ENCODE measurements around the gene HIVEP2. TPM values are rescaled to one million over a fixed set of nuclear protein-coding genes. Genes with fewer than 3 reads are reported as not detected.
"Not testable (repeated sequence)": the region's sequence is repeated elsewhere in the genome, so short reads cannot be mapped to it uniquely, and the experiment has no call there.

The HIVEP2 gene
- total RNA-seq (2014; rRNA removed; shearing (Covaris generic)): 8.2 and 11.6 TPM in 2 replicates

DNA sequence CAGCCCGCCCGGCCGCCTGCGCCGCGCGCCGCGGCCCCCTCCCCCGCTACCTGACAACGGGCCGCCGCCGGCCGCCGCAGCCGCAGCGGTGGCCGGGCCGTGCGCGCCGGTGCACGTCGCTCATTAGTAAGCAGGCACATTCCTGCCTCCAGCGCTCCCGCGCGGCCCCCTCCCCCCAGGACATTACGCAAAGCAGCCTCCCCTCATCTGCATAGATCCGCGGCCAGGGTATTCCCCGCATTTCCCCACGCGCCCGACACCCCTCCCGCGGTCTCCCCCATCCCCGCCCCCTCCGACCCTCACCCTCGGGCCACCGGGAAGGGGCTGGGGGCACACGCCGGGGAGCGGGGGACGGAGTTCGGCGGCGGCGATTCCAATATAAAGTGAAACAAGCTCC, at the start of gene HIVEP2:
HIVEP2 (minus strand) TSS at position 128 of the 397 bp plus-strand sequence. CDS start 170,438 bp downstream, outside the sequence.
- Histone ChIP-seq H3K9me3 (replicated peaks) (no peaks in the 10 kb centered on the region), H3K36me3 (no peaks in the 10 kb centered on the region), H3K27ac (peak within 1 kb of the TSS; percentile 68), H3K4me3 (peak within 1 kb of the TSS; percentile 96), H3K27me3 (no peaks in the 10 kb centered on the region), H3K4me1 (peaks cover 11% of the 10 kb centered on the region; the same call in 1 of the 2 replicates)
- DNase-seq: peak; percentile 65 to 67

- Histone ChIP-seq H3K9me3 (replicated peaks) (0 out of 2 replicates have a peak, but pooled peaks cover 2% of the 10 kb centered on the region), H3K4me3 (no peak overlapping the region), H3K27me3 (no peaks in the 10 kb centered on the region), H3K27ac (no peak overlapping the region), H3K4me1 (no peaks in the 10 kb centered on the region), H3K36me3 (no peaks in the 10 kb centered on the region)
- DNase-seq: no peak
Measured at GRCh38 chr6:142993977-142994376, 49.0 kb upstream of the HIVEP2 start.

DNA sequence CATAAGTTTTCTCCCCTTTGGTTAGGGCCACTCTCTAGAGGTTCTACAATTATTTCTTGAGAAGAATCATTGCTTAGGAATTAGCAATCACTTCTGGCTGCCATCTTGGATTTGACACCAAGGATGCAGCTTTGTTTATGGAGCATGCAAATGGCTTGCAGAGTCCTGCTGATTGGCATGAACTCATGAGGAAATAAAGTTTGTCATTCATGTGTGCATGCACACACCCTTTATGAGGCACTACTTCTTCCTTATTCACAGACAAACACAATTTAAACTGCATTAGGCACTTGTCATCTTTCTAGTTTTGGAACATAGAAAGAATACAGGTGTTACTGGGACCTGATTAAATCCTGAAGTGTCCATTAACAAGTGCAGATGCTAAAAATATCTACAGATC, 42.5 kb upstream of the HIVEP2 start:
- no peak overlapping the region for H3K27ac ChIP-seq
- no peaks in the 10 kb centered on the region for H3K36me3 ChIP-seq
- H3K27me3 ChIP-seq: no peaks in the 10 kb centered on the region
- H3K4me3 ChIP-seq: no peak overlapping the region
- no peaks in the 10 kb centered on the region for H3K4me1 ChIP-seq
- no peak for DNase-seq
- H3K9me3 ChIP-seq (replicated peaks): no peaks in the 10 kb centered on the region

GRCh38 chr6:142985281-142985680, 40.3 kb upstream of the HIVEP2 start:
- no peaks in the 10 kb centered on the region for H3K9me3 ChIP-seq (replicated peaks)
- H3K4me3 ChIP-seq: no peak overlapping the region
- H3K27ac ChIP-seq: no peak overlapping the region
- H3K27me3 ChIP-seq: no peaks in the 10 kb centered on the region
- no peak for DNase-seq
- no peaks in the 10 kb centered on the region for H3K4me1 ChIP-seq
- H3K36me3 ChIP-seq: no peaks in the 10 kb centered on the region

DNA sequence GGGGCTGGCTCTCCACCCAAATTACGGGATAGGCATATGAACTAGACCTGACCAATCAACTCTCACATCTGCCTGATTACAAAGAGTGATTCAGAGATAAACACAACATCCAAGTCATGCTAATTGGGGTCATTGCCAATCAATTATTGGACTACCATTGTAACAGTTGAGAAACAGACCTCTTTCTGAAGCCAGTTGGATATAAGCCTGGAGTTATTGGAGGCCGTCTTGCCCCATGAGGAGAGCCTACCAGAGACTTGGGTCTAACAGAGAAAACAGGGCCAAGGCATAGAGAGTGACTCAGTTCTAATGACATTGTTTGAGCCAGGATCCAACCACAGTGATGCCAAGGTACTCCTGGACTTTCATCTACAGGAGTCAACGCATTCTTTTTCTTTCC, 39.4 kb upstream of the HIVEP2 start:
- Histone ChIP-seq H3K4me3 (no peak overlapping the region), H3K36me3 (no peaks in the 10 kb centered on the region), H3K27ac (no peak overlapping the region), H3K4me1 (no peaks in the 10 kb centered on the region), H3K9me3 (replicated peaks) (no peaks in the 10 kb centered on the region), H3K27me3 (no peaks in the 10 kb centered on the region)
- DNase-seq: no peak

DNA sequence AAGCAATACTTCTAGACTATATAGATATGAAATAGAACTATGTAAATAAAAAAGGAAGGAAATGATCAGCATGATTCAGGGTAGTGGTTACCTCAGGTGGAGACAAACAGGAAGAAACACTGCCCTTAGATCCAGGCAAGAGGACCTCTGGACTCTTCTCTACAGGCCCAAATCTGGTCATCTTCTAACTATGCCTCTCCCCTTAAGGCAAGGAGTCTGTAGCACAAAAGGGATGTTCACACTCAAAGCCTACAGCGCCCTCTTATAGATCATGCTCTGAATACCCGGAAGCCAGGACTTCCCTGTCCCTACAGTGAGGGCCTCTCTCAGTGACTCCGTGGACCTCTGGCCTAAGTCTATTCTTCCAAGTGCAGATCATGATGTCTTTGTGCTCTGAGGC, 30.4 kb upstream of the HIVEP2 start:
- DNase-seq: no peak
- H3K27me3 ChIP-seq: no peaks in the 10 kb centered on the region
- no peaks in the 10 kb centered on the region for H3K4me1 ChIP-seq
- no peak overlapping the region for H3K27ac ChIP-seq
- no peaks in the 10 kb centered on the region for H3K36me3 ChIP-seq
- no peak overlapping the region for H3K4me3 ChIP-seq
- no peaks in the 10 kb centered on the region for H3K9me3 ChIP-seq (replicated peaks)

- not testable (repeated sequence) for H3K27me3 ChIP-seq; H3K4me3 ChIP-seq; H3K4me1 ChIP-seq; H3K9me3 ChIP-seq (replicated peaks); DNase-seq; H3K27ac ChIP-seq; H3K36me3 ChIP-seq
Measured at GRCh38 chr6:142970941-142971340, 26.0 kb upstream of the HIVEP2 start.

- H3K27me3 ChIP-seq: no peaks in the 10 kb centered on the region
- DNase-seq: no peak
- H3K27ac ChIP-seq: no peak overlapping the region
- H3K4me1 ChIP-seq: no peaks in the 10 kb centered on the region
- H3K9me3 ChIP-seq (replicated peaks): no peaks in the 10 kb centered on the region
- no peaks in the 10 kb centered on the region for H3K36me3 ChIP-seq
- no peak overlapping the region for H3K4me3 ChIP-seq
Measured at GRCh38 chr6:142968601-142969000, 23.6 kb upstream of the HIVEP2 start.

DNA sequence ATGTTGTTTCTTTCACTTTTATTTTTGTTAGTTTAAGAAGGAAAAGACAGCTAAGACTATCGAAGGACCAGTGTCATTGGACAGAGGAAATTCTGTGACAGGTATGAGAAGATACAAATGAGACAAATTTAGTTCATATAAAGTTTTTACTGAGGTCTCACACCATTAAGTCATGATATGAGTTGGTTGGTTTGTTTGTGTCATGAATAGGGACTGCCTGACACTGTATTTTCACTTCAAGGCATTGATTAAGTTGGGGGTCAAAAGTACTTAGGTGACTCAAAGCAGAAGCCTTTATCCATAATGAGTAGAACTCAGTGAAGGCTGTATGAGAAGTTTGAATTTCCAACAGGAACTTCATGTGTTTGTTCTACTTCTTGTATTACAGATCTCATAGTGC, 21.3 kb upstream of the HIVEP2 start:
- H3K36me3 ChIP-seq: no peaks in the 10 kb centered on the region
- H3K4me3 ChIP-seq: no peak overlapping the region
- no peaks in the 10 kb centered on the region for H3K27me3 ChIP-seq
- no peak overlapping the region for H3K27ac ChIP-seq
- no peaks in the 10 kb centered on the region for H3K9me3 ChIP-seq (replicated peaks)
- no peaks in the 10 kb centered on the region for H3K4me1 ChIP-seq
- no peak for DNase-seq

- no peaks in the 10 kb centered on the region for H3K4me1 ChIP-seq
- no peaks in the 10 kb centered on the region for H3K36me3 ChIP-seq
- H3K9me3 ChIP-seq (replicated peaks): no peaks in the 10 kb centered on the region
- no peak for DNase-seq
- no peak overlapping the region for H3K4me3 ChIP-seq
- no peaks in the 10 kb centered on the region for H3K27me3 ChIP-seq
- H3K27ac ChIP-seq: no peak overlapping the region
Measured at GRCh38 chr6:142965164-142965563, 20.2 kb upstream of the HIVEP2 start.

DNA sequence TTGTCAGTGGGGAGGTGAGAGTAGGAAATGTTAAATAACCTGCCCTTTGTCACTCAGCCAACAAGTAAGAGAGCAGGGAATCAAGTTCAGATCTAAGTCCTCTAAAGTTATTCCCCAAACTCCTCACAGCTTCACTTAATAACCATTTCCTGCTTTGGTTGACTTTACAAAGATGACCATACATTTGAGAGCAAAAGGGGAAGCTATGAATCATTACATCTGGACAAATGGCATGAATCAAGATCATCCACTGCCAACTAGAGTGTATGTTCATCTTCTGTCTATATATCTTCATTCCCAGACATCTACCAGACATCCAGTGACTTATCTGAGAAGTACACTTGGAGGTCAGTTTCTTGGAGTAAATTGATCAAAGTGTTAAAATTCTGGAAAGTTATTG, 15.1 kb upstream of the HIVEP2 start:
- Histone ChIP-seq H3K9me3 (replicated peaks) (no peaks in the 10 kb centered on the region), H3K4me3 (no peak overlapping the region), H3K27ac (no peak overlapping the region), H3K4me1 (no peaks in the 10 kb centered on the region), H3K36me3 (no peaks in the 10 kb centered on the region), H3K27me3 (no peaks in the 10 kb centered on the region)
- DNase-seq: no peak

DNA sequence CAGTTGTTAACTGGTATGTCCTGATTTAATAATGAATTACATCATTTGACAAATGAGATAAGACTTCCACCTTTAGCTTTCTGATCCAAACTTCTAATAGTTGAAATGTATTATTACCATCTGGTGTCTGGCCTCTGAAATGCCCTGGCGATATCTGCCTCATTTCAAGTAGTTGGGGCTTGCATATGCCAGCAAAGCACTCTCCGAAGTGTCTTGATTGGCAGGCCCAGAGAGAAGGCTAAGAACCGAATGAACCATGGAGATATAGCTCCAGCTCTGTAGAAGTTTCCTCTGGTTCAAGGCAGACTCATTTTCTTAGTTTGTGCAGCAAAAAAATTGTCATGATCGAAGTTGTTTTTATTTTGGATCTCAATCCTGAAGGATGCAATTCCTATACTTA, 13.4 kb upstream of the HIVEP2 start:
- H3K9me3 ChIP-seq (replicated peaks): no peaks in the 10 kb centered on the region
- no peaks in the 10 kb centered on the region for H3K4me1 ChIP-seq
- H3K27me3 ChIP-seq: no peaks in the 10 kb centered on the region
- DNase-seq: no peak
- H3K36me3 ChIP-seq: no peaks in the 10 kb centered on the region
- H3K4me3 ChIP-seq: no peak overlapping the region
- no peak overlapping the region for H3K27ac ChIP-seq

GRCh38 chr6:142956726-142957125, 11.8 kb upstream of the HIVEP2 start:
- Histone ChIP-seq H3K27me3 (no peaks in the 10 kb centered on the region), H3K4me1 (no peaks in the 10 kb centered on the region), H3K36me3 (no peaks in the 10 kb centered on the region), H3K27ac (no peak overlapping the region), H3K4me3 (no peak overlapping the region), H3K9me3 (replicated peaks) (no peaks in the 10 kb centered on the region)
- no peak for DNase-seq

GRCh38 chr6:142954844-142955243, 9.9 kb upstream of the HIVEP2 start:
- Histone ChIP-seq H3K9me3 (replicated peaks) (no peaks in the 10 kb centered on the region), H3K4me1 (no peaks in the 10 kb centered on the region), H3K27ac (no peak overlapping the region), H3K4me3 (no peak overlapping the region), H3K27me3 (no peaks in the 10 kb centered on the region), H3K36me3 (no peaks in the 10 kb centered on the region)
- no peak for DNase-seq

- H3K36me3 ChIP-seq: no peaks in the 10 kb centered on the region
- no peaks in the 10 kb centered on the region for H3K27me3 ChIP-seq
- H3K4me3 ChIP-seq: no peak overlapping the region
- H3K27ac ChIP-seq: no peak overlapping the region
- H3K9me3 ChIP-seq (replicated peaks): no peaks in the 10 kb centered on the region
- H3K4me1 ChIP-seq: no peaks in the 10 kb centered on the region
- DNase-seq: no peak
Measured at GRCh38 chr6:142953373-142954273, 8.6 kb upstream of the HIVEP2 start.

DNA sequence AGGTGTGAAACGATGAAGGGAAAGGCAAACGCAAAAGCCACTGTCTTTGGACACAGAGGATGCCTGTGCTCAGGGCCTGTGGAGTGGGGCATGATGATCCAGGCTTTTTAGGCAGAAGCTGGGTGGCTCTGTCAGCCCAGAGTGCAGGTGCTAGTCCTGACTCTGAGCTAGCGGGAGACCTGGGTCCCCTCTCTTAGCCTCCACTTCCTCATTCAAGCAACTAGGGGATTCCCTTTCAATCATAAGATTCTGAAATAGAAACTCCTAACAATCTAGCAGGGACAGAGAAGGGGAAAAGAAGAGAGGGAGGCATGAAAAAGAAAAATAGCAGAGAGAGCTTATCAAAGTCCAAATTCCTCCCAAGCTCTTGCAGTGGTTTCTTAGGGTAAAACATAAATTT, 7.6 kb upstream of the HIVEP2 start:
- no peaks in the 10 kb centered on the region for H3K4me1 ChIP-seq
- H3K27me3 ChIP-seq: no peaks in the 10 kb centered on the region
- no peak overlapping the region for H3K27ac ChIP-seq
- H3K9me3 ChIP-seq (replicated peaks): no peaks in the 10 kb centered on the region
- no peaks in the 10 kb centered on the region for H3K36me3 ChIP-seq
- DNase-seq: no peak
- H3K4me3 ChIP-seq: no peak overlapping the region

Data from SJCRH30 (cell line).